ENCODE data around the gene HHLA2.

- no peak for TF ChIP-seq CTCF (optimal IDR thresholded peaks at IDR 0.05 in 1 of 3, IDR thresholded peaks at IDR 0.05 in 1 of 3, conservative IDR thresholded peaks at IDR 0.05 in 1 of 3; ENCODE audit: extremely low read depth in 1 of 3, insufficient read depth in 2 of 3, low read length in 3 of 3)
- no peak for TF ChIP-seq EZH2 (IDR thresholded peaks at IDR 0.05; ENCODE audit: low read length)
These were observed 33.2 kb downstream of the HHLA2 start for GRCh38 chr3:108329508-108329907.

All from keratinocyte (primary cell).